H9 (cell line): Measurements from ENCODE around the gene SLC47A2. TPM values are rescaled to one million over a fixed set of nuclear protein-coding genes. Genes with fewer than 3 reads are reported as not detected.

ENCODE experiments used
- DNase-seq: peaks from one replicate; pipeline ENCODE4 v3.0.0-alpha.2; 2017
- H2AFZ ChIP-seq: one replicate; pipeline ENCODE4 v1.6.1; 2013; ENCODE audit warnings: mild to moderate bottlenecking, low read length, control low read depth, moderate library complexity
- H2AK5ac ChIP-seq: 2 replicates; pipeline ENCODE4 v1.6.1; 2013; ENCODE audit warnings: low read length, control low read depth, mixed read lengths; ENCODE audit not compliant: insufficient read length
- H2BK120ac ChIP-seq: one replicate; pipeline ENCODE4 v1.6.1; 2013; ENCODE audit warnings: low read depth, mild to moderate bottlenecking, low read length, control low read depth, inconsistent platforms; ENCODE audit not compliant: poor library complexity, severe bottlenecking
- H2BK12ac ChIP-seq: 2 replicates; pipeline ENCODE4 v1.6.1; 2013; ENCODE audit warnings: low read length, control low read depth, mixed read lengths, low read depth; ENCODE audit not compliant: insufficient read length
- H2BK15ac ChIP-seq: 2 replicates; pipeline ENCODE4 v1.6.1; 2013; ENCODE audit warnings: low read depth, low read length, control low read depth
- H2BK20ac ChIP-seq: one replicate; pipeline ENCODE4 v1.6.1; 2013; ENCODE audit warnings: low read depth, mild to moderate bottlenecking, low read length, control low read depth, inconsistent platforms; ENCODE audit not compliant: poor library complexity, severe bottlenecking
- H2BK5ac ChIP-seq: 2 replicates; pipeline ENCODE4 v1.6.1; 2013; ENCODE audit warnings: low read length, control low read depth, mixed read lengths; ENCODE audit not compliant: insufficient read length
- H3K14ac ChIP-seq: 2 replicates; pipeline ENCODE4 v1.6.1; 2013; ENCODE audit warnings: low read length, control low read depth; ENCODE audit not compliant: insufficient read depth
- H3K18ac ChIP-seq: 2 replicates; pipeline ENCODE4 v1.6.1; 2013; ENCODE audit warnings: low read depth, mild to moderate bottlenecking, mixed read lengths, low read length, control low read depth; ENCODE audit not compliant: insufficient read length
- H3K23ac ChIP-seq: 2 replicates; pipeline ENCODE4 v1.6.1; 2013; ENCODE audit warnings: low read length, control low read depth, mixed read lengths, low read depth; ENCODE audit not compliant: insufficient read length
- H3K23me2 ChIP-seq: 2 replicates; pipeline ENCODE4 v1.6.1; 2013; ENCODE audit warnings: low read depth, mild to moderate bottlenecking, mixed read lengths, low read length, control low read depth; ENCODE audit not compliant: insufficient read length, poor library complexity, severe bottlenecking
- H3K27ac ChIP-seq: 2 replicates; pipeline ENCODE4 v1.5.1; 2013; ENCODE audit warnings: low read length, control low read depth, mixed read lengths, low read depth; ENCODE audit not compliant: insufficient read length
- H3K27me3 ChIP-seq: 2 replicates; pipeline ENCODE4 v1.6.1; 2013; ENCODE audit warnings: low read length, control low read depth, inconsistent platforms; ENCODE audit not compliant: insufficient read depth
- H3K4ac ChIP-seq: 2 replicates; pipeline ENCODE4 v1.6.1; 2013; ENCODE audit warnings: low read depth, mild to moderate bottlenecking, control low read depth, inconsistent platforms, low read length, moderate library complexity
- H3K4me1 ChIP-seq: 2 replicates; pipeline ENCODE4 v1.6.1; 2013; ENCODE audit warnings: low read length, control low read depth, inconsistent platforms; ENCODE audit not compliant: insufficient read depth
- H3K4me2 ChIP-seq: 2 replicates; pipeline ENCODE4 v1.6.1; 2013; ENCODE audit warnings: low read length, control low read depth, mixed read lengths; ENCODE audit not compliant: insufficient read length, insufficient read depth
- H3K56ac ChIP-seq: 2 replicates; pipeline ENCODE4 v1.6.1; 2013; ENCODE audit warnings: low read depth, mild to moderate bottlenecking, mixed read lengths, low read length, control low read depth; ENCODE audit not compliant: insufficient read length
- H3K79me1 ChIP-seq: 2 replicates; pipeline ENCODE4 v1.6.1; 2013; ENCODE audit warnings: low read depth, mild to moderate bottlenecking, moderate library complexity, low read length, control low read depth, inconsistent platforms; ENCODE audit not compliant: insufficient read depth, poor library complexity, severe bottlenecking
- H3K79me2 ChIP-seq: 2 replicates; pipeline ENCODE4 v1.6.1; 2013; ENCODE audit warnings: low read length, control low read depth, inconsistent platforms; ENCODE audit not compliant: insufficient read depth
- H3K9ac ChIP-seq: 2 replicates; pipeline ENCODE4 v1.6.1; 2013; ENCODE audit warnings: low read length, control low read depth, mixed read lengths; ENCODE audit not compliant: insufficient read length; ENCODE audit errors: extremely low read depth
- H3K9me3 ChIP-seq: one replicate; pipeline ENCODE4 v1.6.1; 2013; ENCODE audit warnings: low read depth, low read length, inconsistent platforms; ENCODE audit not compliant: control insufficient read depth
- H3T11ph ChIP-seq: one replicate; pipeline ENCODE4 v1.6.1; 2013; ENCODE audit warnings: mild to moderate bottlenecking, low read length, control low read depth, inconsistent platforms
- H4K20me1 ChIP-seq: one replicate; pipeline ENCODE4 v1.6.1; 2013; ENCODE audit not compliant: control insufficient read depth, insufficient read length, insufficient read depth
- H4K5ac ChIP-seq: 2 replicates; pipeline ENCODE4 v1.6.1; 2013; ENCODE audit warnings: low read depth, mild to moderate bottlenecking, mixed read lengths, low read length, control low read depth; ENCODE audit not compliant: insufficient read length
- H4K8ac ChIP-seq: replicated peaks from 2 replicates; pipeline ENCODE4 v1.6.1; 2013; ENCODE audit warnings: low read length, control low read depth, mixed read lengths, low read depth; ENCODE audit not compliant: insufficient read length
- H4K91ac ChIP-seq: 2 replicates; pipeline ENCODE4 v1.6.1; 2013; ENCODE audit warnings: low read depth, mild to moderate bottlenecking, moderate library complexity, mixed read lengths, low read length, control low read depth; ENCODE audit not compliant: insufficient read length
- H3K27ac Mint-ChIP-seq, 3 experiments: 2 replicates in 2 of 3; 3 replicates in 1 of 3; pipeline ENCODE4 v1.8.0; 2020 to 2021; ENCODE audit warnings: mixed read lengths in 3 of 3, mild to moderate bottlenecking in 1 of 3, moderate library complexity in 1 of 3
- H3K27me3 Mint-ChIP-seq: 2 replicates; pipeline ENCODE4 v1.8.0; 2021; ENCODE audit warnings: low read depth, mild to moderate bottlenecking, moderate library complexity, mixed read lengths
- H3K36me3 Mint-ChIP-seq, 3 experiments: 2 replicates in 2 of 3; 3 replicates in 1 of 3; pipeline ENCODE4 v1.8.0; 2020 to 2021; ENCODE audit warnings: low read depth in 3 of 3, mixed read lengths in 3 of 3; ENCODE audit not compliant: insufficient read depth in 1 of 3
- H3K4me1 Mint-ChIP-seq, 2 experiments: 2 replicates each; pipeline ENCODE4 v1.8.0; 2020; ENCODE audit warnings: mixed read lengths in 2 of 2
- H3K4me3 Mint-ChIP-seq, 2 experiments: 2 replicates in 1 of 2; 3 replicates in 1 of 2; pipeline ENCODE4 v1.8.0; 2020 to 2021; ENCODE audit warnings: mild to moderate bottlenecking in 2 of 2, mixed read lengths in 2 of 2, moderate library complexity in 1 of 2
- H3K9me3 Mint-ChIP-seq, 2 experiments: 2 replicates in 1 of 2; 3 replicates in 1 of 2; pipeline ENCODE4 v1.8.0; 2020; ENCODE audit warnings: mild to moderate bottlenecking in 2 of 2, mixed read lengths in 2 of 2, moderate library complexity in 1 of 2
- CTCF ChIP-seq: fragments of 200-600 bp; sonication (generic); conservative IDR thresholded peaks from 3 replicates; pipeline ENCODE4 v1.8.0; 2021; ENCODE audit warnings: antibody characterized with exemption, mild to moderate bottlenecking
- WGBS: extraction: QIAGEN DNeasy Blood & Tissue Kit; methylation state at CpG from one replicate; pipeline ENCODE4 v1.1.7; 2013; ENCODE audit warnings: missing lambda C conversion rate, low lambda C conversion rate, mixed read lengths; ENCODE audit not compliant: insufficient read length; ENCODE audit errors: extremely low coverage; 5-methylcytosine and 5-hydroxymethylcytosine counted together
- total RNA-seq: library from RNA; stranded (reverse); gene quantifications from 2 replicates; pipeline ENCODE4 v1.2.1, GENCODE V29; 2021

SLC47A2 gene
- total RNA-seq, 1 experiment from 2014 or later = not detected

- H2BK20ac ChIP-seq = no peak overlapping the region
- Mint-ChIP-seq H3K36me3 (no peaks in the 10 kb centered on the region), H3K4me3 (no peak overlapping the region), H3K27me3 (no peaks in the 10 kb centered on the region; the same call in 1 of the 2 replicates), H3K27ac (peak overlapping the region in 1 of 3 experiments; percentile 38; a peak in 2 of 7 replicates), H3K4me1 (no peaks in the 10 kb centered on the region), H3K9me3 (peaks cover 2% of the 10 kb centered on the region in 2 experiments; a peak in 4 of 5 replicates)
- no peak overlapping the region for H3K14ac ChIP-seq
- no CpG with 5 or more reads among the region's 4 CpGs for WGBS
- H3K4me1 ChIP-seq = no peaks in the 10 kb centered on the region
- no peak overlapping the region for H3T11ph ChIP-seq
- H3K27ac ChIP-seq = no peak overlapping the region
- no peaks in the 10 kb centered on the region for H4K20me1 ChIP-seq
- H3K23me2 ChIP-seq = no peaks in the 10 kb centered on the region
- no peaks in the 10 kb centered on the region for H3K79me1 ChIP-seq
- no peak overlapping the region for H4K91ac ChIP-seq
- TF ChIP-seq CTCF = no peak
- no peak overlapping the region for H3K4me2 ChIP-seq
- no peak overlapping the region for H3K23ac ChIP-seq
- H2AFZ ChIP-seq = no peak overlapping the region
- H2BK15ac ChIP-seq = no peak overlapping the region
- no peak overlapping the region for H4K8ac ChIP-seq
- H2BK5ac ChIP-seq = no peak overlapping the region
- no peak overlapping the region for H2BK12ac ChIP-seq
- H3K9me3 ChIP-seq = no peaks in the 10 kb centered on the region
- H3K9ac ChIP-seq = no peak overlapping the region
- no peaks in the 10 kb centered on the region for H3K79me2 ChIP-seq
- no peaks in the 10 kb centered on the region for H3K27me3 ChIP-seq
- H2BK120ac ChIP-seq = no peak overlapping the region
- no peak overlapping the region for H2AK5ac ChIP-seq
- H4K5ac ChIP-seq = no peak overlapping the region
- H3K56ac ChIP-seq = no peak overlapping the region
- H3K4ac ChIP-seq = no peak overlapping the region
- no peak for DNase-seq
- H3K18ac ChIP-seq = no peak overlapping the region
Observed at GRCh38 chr17:19630035-19630434, 86.3 kb downstream of the SLC47A2 start.
